Adrenal gland (tissue), 12 donors: ENCODE data around the gene MAVS. TPM values are rescaled to one million over a fixed set of nuclear protein-coding genes. Genes with fewer than 3 reads are reported as not detected.

Experiments used
- DNase-seq, 7 donors: peaks; one replicate each; pipeline ENCODE4 v3.0.0-alpha.2; 2019 to 2020
- H3K27ac ChIP-seq, 5 donors: fragments of 200-600 bp; sonication (generic) in 4 of 5; 1 replicate in 3 of 5; 2 replicates in 2 of 5; pipeline versions ENCODE4 v1.5.1 to v1.8.0; 2016 to 2020; ENCODE audit warnings: mild to moderate bottlenecking in 1 of 5
- H3K27me3 ChIP-seq: fragments of 200-600 bp; 2 replicates; pipeline ENCODE4 v1.8.0; 2021
- H3K36me3 ChIP-seq, 2 donors: fragments of 200-600 bp; replicated peaks in 1 of 2; 1 replicate in 1 of 2; 2 replicates in 1 of 2; pipeline versions ENCODE4 v1.5.1 to v1.8.0; 2018 to 2022
- H3K4me1 ChIP-seq, 2 donors: fragments of 200-600 bp; replicated peaks in 1 of 2; 1 replicate in 1 of 2; 2 replicates in 1 of 2; pipeline versions ENCODE4 v1.5.1 to v1.8.0; 2018 to 2021
- H3K4me3 ChIP-seq, 4 donors: fragments of 200-600 bp; sonication (generic) in 3 of 4; one replicate each; pipeline ENCODE4 v1.5.1; 2016 to 2018
- H3K9me3 ChIP-seq, 3 donors: fragments of 200-600 bp; sonication (generic) in 1 of 3; replicated peaks in 1 of 3; 1 replicate in 2 of 3; 2 replicates in 1 of 3; pipeline versions ENCODE4 v1.5.1 to v1.8.0; 2016 to 2021
- POLR2A ChIP-seq, 2 donors: fragments of 450-650 bp; IDR thresholded peaks; one replicate each; pipeline ENCODE4 v1.6.1; 2017; ENCODE audit warnings: antibody characterized with exemption in 2 of 2, mild to moderate bottlenecking in 2 of 2, moderate library complexity in 1 of 2
- WGBS, 4 donors: extraction: QIAGEN DNeasy Blood & Tissue Kit in 2 of 4; methylation state at CpG; one replicate each; pipeline versions ENCODE4 v1.1.5 to v1.1.7; 2013 to 2017; 5-methylcytosine and 5-hydroxymethylcytosine counted together
- intact Hi-C, 2 donors: fragments of 100-400 bp; cut with DNase I; formaldehyde crosslinking; loops; one replicate each; pipeline versions ENCODE4 v1.14.1 to v1.15.0; 2022 to 2023
- polyA plus RNA-seq, 3 donors: library from polyadenylated mRNA; stranded (reverse); fragments of 200-250 nt in 2 of 3; fragments of 350-450 nt in 1 of 3; fragmentation: Illumina TruSeq in 1 of 3; extraction: RNeasy Lipid Tissue Mini Kit (QIAGEN cat#74804) in 1 of 3; gene quantifications; one replicate each; pipeline ENCODE4 v1.2.3, GENCODE V29; 2013 to 2014
- total RNA-seq, 9 donors: library from RNA; depleted of rRNA in 4 of 9; stranded (reverse); fragments of >200 nt in 4 of 9; fragments of 120-200 nt in 1 of 9; fragmentation: NEBNext Ultra II Directional in 1 of 9; extraction: Animal tissue kit (Norgen Biotek cat#: 25700) in 1 of 9; gene quantifications; one replicate each; pipeline versions ENCODE4 v1.1.0 to v1.2.4, GENCODE V29; 2013 to 2023
- TF ChIP-seq, protein P1 (sequence below), 6 experiments: fragments of 450-650 bp in 4 of 6; fragments of 200-600 bp in 2 of 6; sonication (generic) in 1 of 6; IDR thresholded peaks; 1 replicate in 5 of 6; 2 replicates in 1 of 6; pipeline versions ENCODE4 v1.5.1 to v1.8.0; 2016 to 2021; ENCODE audit warnings: antibody characterized with exemption in 6 of 6, mild to moderate bottlenecking in 2 of 6, moderate library complexity in 1 of 6
- donor health status: healthy with polysubstance abuse.
- donor health status: Bipolar disorder and iron deficiency.
- donor health status: DM: yes; HTN: yes; CAD: no.
- donor health status: DM: no; HTN: no; CAD: no.
- donor health status: DM: no; HTN: no; CAD: no.
- donor health status: DM: yes; HTN: yes; CAD: no.

The MAVS gene
- total and polyA plus RNA-seq, 12 donors: 10.0 to 46.7 (median 31.4) TPM

DNA sequence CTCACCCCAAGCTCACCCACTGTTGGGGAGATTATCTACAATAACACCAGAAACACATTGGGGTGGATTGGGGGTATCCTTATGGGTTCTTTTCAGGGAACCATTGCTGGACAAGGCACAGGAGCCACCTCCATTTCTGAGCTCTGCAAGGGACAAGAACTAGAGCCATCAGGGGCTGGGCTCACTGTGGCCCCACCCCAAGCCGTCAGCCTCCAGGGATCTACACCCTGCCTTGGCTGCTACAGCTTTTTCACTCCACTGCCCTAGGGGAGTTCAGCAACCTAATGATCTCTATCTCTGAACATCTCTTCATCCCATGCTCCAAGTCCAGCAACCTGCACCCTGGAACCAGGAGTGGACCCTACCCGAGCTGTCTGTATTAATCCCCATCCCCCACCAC lies 21.2 kb downstream of the MAVS start:
- Histone ChIP-seq H3K4me3 (no peak overlapping the region), H3K4me1 (no peaks in the 10 kb centered on the region), H3K9me3 (no peaks in the 10 kb centered on the region), H3K36me3 (peaks cover 0 to 56% of the 10 kb centered on the region in 2 donors), H3K27me3 (no peaks in the 10 kb centered on the region), H3K27ac (no peak overlapping the region)
- 76 to 80% (median 79%) methylated on average over 2 of the region's 2 CpGs for WGBS, 4 donors
- intact Hi-C loops: no loop called here
- DNase-seq: no peak
- TF ChIP-seq, protein P1, sequence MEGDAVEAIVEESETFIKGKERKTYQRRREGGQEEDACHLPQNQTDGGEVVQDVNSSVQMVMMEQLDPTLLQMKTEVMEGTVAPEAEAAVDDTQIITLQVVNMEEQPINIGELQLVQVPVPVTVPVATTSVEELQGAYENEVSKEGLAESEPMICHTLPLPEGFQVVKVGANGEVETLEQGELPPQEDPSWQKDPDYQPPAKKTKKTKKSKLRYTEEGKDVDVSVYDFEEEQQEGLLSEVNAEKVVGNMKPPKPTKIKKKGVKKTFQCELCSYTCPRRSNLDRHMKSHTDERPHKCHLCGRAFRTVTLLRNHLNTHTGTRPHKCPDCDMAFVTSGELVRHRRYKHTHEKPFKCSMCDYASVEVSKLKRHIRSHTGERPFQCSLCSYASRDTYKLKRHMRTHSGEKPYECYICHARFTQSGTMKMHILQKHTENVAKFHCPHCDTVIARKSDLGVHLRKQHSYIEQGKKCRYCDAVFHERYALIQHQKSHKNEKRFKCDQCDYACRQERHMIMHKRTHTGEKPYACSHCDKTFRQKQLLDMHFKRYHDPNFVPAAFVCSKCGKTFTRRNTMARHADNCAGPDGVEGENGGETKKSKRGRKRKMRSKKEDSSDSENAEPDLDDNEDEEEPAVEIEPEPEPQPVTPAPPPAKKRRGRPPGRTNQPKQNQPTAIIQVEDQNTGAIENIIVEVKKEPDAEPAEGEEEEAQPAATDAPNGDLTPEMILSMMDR (IDR thresholded peaks at IDR 0.05): no peak
- TF ChIP-seq POLR2A (IDR thresholded peaks at IDR 0.05): no peak

DNA sequence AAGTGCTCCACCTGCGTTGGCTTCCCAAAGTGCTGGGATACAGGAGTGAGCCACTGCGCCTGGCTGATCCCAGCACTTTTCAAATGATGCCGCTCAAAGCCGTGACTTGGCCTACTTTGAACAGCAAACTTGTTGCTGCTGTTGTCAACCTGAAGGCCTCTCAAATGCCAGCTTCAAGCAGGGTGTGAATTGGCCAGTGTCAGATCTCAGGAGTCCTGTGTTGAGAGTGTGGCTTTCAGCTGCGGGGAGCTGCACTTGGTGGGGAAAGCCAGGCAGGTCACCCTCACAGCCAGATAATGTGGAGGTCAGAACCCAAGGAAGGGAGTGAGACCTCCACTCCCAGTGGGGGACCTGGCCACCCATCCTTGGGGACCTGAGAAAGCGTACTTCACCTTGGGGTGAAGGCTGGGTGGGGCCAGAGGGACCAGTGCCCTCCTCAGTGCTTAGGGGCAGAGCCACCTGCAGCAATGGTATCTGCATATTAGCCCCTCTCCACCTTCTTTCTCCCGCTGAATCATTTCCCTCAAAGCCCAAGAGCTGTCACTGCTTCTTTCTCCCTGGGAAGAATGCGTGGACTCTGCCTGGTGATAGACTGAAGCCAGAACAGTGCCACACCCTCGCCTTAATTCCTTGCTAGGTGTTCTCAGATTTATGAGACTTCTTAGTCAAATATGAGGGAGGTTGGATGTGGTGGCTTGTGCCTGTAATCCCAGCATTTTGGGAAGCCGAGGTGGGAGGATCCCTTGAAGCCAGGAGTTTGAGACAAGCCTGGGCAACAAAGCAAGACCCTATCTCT lies 23.4 kb downstream of the MAVS start:
- no peaks in the 10 kb centered on the region for H3K9me3 ChIP-seq
- TF ChIP-seq, protein P1 (IDR thresholded peaks at IDR 0.05): no peak
- TF ChIP-seq POLR2A (IDR thresholded peaks at IDR 0.05): no peak
- H3K27ac ChIP-seq: no peak overlapping the region
- no peaks in the 10 kb centered on the region for H3K4me1 ChIP-seq
- intact Hi-C loops: no loop called here
- no peaks in the 10 kb centered on the region for H3K27me3 ChIP-seq
- H3K36me3 ChIP-seq: peaks cover 0 to 48% of the 10 kb centered on the region in 2 donors
- no peak overlapping the region for H3K4me3 ChIP-seq
- no peak for DNase-seq
- WGBS, 4 donors: 91 to 94% (median 92%) methylated on average over 8 to 10 of the region's 10 CpGs

DNA sequence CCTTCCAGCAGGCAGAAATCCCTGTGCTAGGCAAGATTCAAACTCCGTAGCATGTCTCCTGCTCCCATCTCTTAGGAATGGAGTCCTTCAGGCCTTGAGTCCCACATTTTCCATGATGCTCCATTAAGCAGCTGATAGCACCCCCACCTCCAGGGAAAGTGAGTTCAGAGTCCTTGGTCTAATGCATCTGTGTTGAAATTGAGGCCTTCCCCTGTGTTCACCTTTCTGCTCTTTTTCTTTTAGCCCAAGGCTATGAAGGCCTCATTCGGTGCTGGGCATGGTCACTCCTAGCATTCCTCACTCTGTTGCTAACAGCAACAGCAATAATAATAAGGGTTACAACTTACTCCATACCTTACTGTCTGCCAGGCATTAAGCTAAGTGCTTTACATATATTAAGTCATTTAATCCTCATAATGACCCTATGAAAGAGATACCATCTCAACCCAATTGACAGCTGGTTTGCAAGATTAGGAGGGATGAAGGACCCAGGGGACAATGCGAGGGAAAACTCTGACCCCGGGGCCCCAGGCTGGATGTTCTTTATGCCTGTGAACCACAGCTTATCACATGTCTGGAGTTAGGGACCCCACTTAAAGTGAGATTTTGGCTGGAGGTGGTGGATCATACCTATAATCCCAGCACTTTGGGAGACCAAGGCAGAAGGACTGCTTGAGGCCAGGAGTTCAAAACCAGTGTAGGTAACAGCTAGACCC lies 25.1 kb downstream of the MAVS start:
- no peak for TF ChIP-seq POLR2A (IDR thresholded peaks at IDR 0.05)
- Histone ChIP-seq H3K27ac (peak overlapping the region in 1 of 5 donors; percentile 43), H3K27me3 (no peaks in the 10 kb centered on the region), H3K4me3 (no peak overlapping the region), H3K4me1 (peaks cover 0 to 5% of the 10 kb centered on the region in 2 donors), H3K9me3 (no peaks in the 10 kb centered on the region), H3K36me3 (peaks cover 0 to 31% of the 10 kb centered on the region in 2 donors)
- peak in 3 of 7 donors; percentile 19 to 34 (median 31) for DNase-seq
- WGBS, 4 donors: 71 to 84% (median 81%) methylated on average over 3 to 4 of the region's 4 CpGs
- intact Hi-C loops: no loop called here

DNA sequence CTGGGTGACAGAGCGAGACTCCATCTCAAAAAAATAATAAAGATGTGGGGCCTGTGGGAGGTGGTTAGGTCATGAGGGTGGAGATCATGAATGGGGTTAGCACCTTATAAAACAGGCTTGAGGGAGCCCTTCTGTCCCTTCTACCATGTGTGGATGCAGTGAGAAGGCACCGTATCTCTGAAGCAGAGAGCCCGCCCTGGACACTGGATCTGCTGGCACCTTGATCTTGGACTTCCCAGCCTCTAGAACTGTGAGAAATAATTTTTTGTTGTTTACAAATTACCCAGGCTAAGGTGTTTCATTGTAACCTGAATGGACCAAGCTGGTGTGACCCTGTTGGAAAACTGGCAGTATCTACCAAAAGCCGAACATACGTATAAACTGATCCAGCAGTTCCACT lies 26.9 kb downstream of the MAVS start:
- H3K4me1 ChIP-seq: peaks cover 0 to 5% of the 10 kb centered on the region in 2 donors
- no peak for DNase-seq
- no peak overlapping the region for H3K27ac ChIP-seq
- no peaks in the 10 kb centered on the region for H3K9me3 ChIP-seq
- no peak overlapping the region for H3K4me3 ChIP-seq
- no peaks in the 10 kb centered on the region for H3K27me3 ChIP-seq
- TF ChIP-seq, protein P1 (IDR thresholded peaks at IDR 0.05): no peak
- no peak for TF ChIP-seq POLR2A (IDR thresholded peaks at IDR 0.05)
- H3K36me3 ChIP-seq: peaks cover 0 to 22% of the 10 kb centered on the region in 2 donors
- 94 to 100% (median 97%) methylated on average over 5 of the region's 5 CpGs for WGBS, 4 donors
- intact Hi-C loops: no loop called here
